GM18517 (cell line): Measurements from ENCODE around the gene PTS.

Experiments
- ATAC-seq: cut with Tn5 transposase; IDR thresholded peaks from one replicate; pipeline ENCODE4 v1.9.1; 2021; ENCODE audit warnings: mild to moderate bottlenecking, moderate library complexity; ENCODE audit not compliant: unreplicated experiment

Gene PTS

GRCh38 chr11:112260490-112260889 lies 34.3 kb downstream of the PTS start, which contains the start of gene PLET1:
Gene PLET1, minus strand, starts transcription at chr11:112260860. Its CDS starts 271 bp downstream, at chr11:112260589.
- no peak for ATAC-seq

- ATAC-seq = no peak
These were observed 39.6 kb downstream of the PTS start for GRCh38 chr11:112265659-112266409.

GRCh38 chr11:112266410-112266778 lies 40.2 kb downstream of the PTS start:
- ATAC-seq = no peak

- ATAC-seq = no peak
These were observed 41.0 kb downstream of the PTS start for GRCh38 chr11:112267188-112267591.

- no peak for ATAC-seq
These were observed 42.2 kb downstream of the PTS start for GRCh38 chr11:112268406-112268805.

GRCh38 chr11:112269139-112269538 lies 42.9 kb downstream of the PTS start:
- no peak for ATAC-seq

- no peak for ATAC-seq
These were observed 44.4 kb downstream of the PTS start for GRCh38 chr11:112270551-112271180.

- no peak for ATAC-seq
These were observed 45.0 kb downstream of the PTS start for GRCh38 chr11:112271242-112271641.

- ATAC-seq = no peak
These were observed 46.8 kb downstream of the PTS start for GRCh38 chr11:112273066-112273465.

GRCh38 chr11:112274007-112274783 lies 48.0 kb downstream of the PTS start:
- ATAC-seq = no peak

GRCh38 chr11:112277029-112277428 lies 50.8 kb downstream of the PTS start:
- no peak for ATAC-seq

GRCh38 chr11:112277941-112278340 lies 51.7 kb downstream of the PTS start:
- ATAC-seq = no peak

GRCh38 chr11:112278803-112279202 lies 52.6 kb downstream of the PTS start:
- ATAC-seq = no peak

- ATAC-seq = peak; percentile 38
These were observed 53.7 kb downstream of the PTS start for GRCh38 chr11:112279901-112280267.

GRCh38 chr11:112280268-112281126 lies 54.3 kb downstream of the PTS start:
- ATAC-seq = peak; percentile 67

GRCh38 chr11:112281726-112282125 lies 55.5 kb downstream of the PTS start:
- no peak for ATAC-seq
